GM18858 (cell line): Measurements from ENCODE around the gene LAIR1.

Source experiments
- ATAC-seq: cut with Tn5 transposase; IDR thresholded peaks from one replicate; pipeline ENCODE4 v1.9.1; 2021; ENCODE audit not compliant: unreplicated experiment

LAIR1 gene

DNA sequence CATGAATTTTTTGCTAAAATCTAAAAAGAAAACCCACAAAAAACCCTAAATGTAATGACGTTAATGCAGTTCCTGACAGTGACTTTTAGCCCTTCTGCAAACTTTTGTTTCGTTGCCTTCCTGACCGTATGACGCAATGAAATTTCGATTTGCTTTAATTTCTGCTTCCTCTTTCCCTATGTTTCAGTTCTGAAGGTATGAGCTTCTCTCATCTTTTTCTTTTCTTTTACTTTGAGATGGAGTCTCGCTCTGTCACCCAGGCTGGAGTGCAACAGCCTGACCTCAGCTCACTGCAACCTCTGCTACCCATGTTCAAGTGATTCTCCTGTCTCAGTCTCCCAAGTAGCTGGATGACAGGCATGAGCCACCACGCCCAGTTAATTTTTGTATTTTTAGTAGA, 45.7 kb downstream of the LAIR1 start:
- no peak for ATAC-seq

DNA sequence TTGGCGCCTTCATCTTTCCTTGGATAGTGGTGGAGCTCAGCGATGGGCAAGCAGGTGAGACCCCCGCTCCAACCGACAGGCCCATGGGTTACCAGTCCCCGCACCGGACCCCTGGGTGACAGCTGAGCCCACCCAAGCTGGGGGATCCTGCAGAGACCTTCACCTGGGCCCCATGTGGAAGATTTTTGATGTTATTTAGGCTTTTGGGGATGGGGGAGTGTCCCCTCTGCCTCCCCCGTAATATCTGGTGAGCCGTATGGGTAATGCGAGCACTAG, 46.8 kb downstream of the LAIR1 start:
- ATAC-seq = no peak

DNA sequence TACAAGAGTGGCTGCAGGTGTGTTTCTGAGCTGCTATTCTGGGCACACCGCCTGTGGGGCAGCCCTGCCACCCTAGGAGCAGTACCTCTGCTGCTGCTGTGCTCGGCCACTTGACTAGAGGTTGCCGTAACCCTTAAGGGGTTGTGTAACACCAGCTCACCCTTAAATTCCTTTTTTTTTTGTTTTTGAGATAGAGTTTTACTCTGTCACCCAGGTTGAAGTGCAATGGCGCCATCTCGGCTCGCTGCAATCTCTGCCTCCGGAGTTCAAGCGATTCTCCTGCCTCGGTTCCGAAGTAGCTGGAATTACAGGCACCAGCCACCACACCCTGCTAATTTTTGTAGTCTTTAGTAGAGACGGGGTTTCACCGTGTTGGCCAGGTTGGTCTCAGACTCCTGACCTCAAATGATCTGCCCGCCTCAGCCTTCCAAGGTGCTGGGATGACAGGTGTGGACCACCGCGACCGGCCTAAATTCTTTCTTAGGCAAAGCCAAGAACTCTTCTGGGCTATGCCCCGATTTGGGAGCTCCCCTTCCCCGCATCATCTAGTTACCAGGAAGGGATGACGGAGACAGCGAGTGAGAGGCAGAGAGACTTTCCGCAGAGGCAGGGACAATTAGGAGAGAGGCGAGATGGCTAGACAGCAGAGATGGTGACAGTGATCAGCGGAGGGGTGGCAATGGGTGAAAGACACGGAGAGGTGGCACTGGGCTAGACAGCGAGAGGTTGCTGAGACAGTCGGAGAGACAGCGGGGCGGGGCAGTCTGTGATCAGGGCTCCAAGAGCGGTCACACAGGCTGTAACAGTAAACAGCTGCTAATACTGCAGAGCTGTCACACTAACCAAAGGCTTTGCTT, 47.4 kb downstream of the LAIR1 start:
- ATAC-seq = no peak

DNA sequence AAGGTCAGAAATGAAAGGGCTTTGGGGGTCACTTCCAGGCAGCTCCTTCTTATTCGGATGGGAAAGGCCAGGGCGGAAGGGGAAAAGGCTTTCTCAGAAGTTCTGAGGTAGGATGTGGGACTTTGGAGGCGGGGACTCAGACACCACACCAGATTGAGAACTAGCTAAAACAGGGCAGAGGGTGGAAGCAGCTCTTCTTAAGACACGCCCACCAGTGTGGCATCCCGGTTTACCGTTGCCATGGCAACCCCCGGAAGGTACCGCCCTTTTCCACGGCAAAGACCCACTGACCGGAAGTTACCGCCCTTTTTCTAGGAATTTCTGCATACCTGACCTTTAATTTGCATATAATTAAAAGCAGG, 48.0 kb downstream of the LAIR1 start:
- ATAC-seq = no peak

DNA sequence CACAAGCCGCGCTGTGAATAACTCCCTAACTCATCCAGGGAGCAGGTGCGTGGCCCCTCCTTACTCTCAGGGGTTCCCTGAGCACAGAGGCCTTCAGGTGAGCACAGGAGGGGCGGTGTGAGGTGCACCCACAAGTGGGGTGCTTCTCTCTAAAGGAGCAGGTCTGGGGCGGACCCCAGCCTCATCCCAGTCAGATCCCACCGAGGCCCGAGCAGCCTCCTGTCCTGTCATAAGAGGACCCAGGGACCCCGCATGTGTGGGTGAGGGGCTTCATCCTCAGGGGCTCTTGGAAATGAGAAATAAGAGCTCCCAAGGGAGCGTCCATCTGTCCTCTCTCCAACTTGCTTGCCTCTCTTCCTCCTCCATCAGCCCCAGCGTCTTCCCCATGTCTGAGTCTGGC, 48.8 kb downstream of the LAIR1 start:
- ATAC-seq = no peak

DNA sequence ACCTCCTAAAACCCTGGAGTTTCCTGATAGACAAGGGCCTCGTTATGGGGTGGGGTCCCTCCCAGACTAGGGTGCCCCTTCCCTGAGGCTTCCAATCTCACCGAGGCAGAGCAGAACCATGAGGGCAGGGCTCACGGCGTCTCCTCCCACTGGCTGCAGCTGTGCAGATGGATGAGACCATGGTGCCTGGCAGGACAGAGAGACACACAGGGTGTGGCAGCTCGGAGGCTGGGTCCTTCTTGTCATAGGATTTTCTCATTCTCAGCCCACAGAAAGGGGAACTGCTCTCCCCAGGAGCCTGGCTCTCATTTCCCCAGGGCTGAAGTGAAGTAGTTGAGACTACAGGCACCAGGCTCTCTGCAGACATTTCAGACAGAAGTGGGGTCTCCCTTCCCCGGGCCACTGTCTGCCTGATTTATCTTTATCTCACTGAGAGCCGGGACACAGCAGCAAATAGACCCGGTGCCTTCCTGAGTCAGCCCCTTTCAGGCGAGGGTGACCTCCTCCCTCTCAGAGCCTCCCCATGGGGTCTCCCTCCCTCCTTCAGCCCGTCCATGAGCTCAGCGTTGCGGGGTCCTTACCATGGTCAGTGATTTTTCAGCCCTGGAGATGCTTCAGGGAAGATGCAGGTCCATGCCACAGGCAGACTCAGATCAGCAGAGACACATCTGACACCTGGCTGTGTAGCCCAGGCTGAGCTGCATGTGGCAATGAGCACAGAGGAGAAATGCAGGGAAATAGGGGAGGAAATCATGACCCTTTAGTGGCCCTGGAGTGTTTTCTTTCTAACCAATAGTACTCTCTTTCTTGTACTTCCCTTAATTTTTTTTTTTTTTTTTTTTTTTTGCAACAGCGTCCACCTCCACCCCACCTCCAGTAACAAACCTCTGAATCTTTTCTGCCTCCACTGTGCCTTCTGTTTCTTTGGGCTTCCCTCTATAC, 52.0 kb downstream of the LAIR1 start, which contains the start of gene LILRA5:
Gene LILRA5 (minus strand): TSS at position 731 of the 942 bp plus-strand sequence. CDS start 147 bp downstream, at position 584.
- ATAC-seq = no peak

DNA sequence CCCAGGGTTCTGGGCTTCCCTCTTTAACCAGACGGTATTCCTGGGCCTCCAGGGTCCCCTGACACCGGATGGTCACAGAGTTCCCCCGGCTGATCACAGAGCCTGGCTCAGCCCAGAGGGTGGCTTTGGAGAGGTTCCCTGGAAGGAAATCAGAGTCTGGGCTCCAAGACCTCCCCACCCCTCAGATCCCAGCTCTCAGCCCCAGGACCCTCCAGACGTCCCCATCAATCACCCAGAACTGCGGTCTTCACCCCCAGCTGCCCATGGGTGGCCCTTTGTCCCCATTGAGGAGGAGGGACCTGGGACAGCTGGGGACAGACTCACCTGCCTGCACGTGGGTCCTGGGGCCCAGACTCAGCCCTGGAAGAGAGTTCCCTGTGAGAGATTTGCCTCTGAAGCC, 52.7 kb downstream of the LAIR1 start:
- ATAC-seq = no peak

DNA sequence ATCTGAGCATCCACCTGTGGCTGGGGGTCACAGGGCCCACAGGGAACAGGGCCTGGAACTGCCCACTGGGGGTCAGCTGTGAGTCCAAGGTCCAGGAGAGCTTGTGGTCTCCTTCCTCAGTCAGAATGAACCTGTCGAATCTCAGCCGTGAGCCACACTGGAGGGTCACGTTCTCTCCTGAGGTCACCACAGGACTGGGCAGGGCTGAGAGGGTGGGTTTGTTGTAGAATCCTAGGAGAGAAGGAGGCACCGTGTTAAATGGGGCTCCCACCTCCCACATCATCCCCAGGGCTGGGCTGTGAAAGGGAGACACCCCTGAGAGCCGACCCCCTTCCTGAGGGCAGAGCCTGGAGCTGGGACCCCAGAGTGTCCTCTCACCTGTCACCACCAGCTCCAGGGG, 53.2 kb downstream of the LAIR1 start:
- ATAC-seq = no peak

DNA sequence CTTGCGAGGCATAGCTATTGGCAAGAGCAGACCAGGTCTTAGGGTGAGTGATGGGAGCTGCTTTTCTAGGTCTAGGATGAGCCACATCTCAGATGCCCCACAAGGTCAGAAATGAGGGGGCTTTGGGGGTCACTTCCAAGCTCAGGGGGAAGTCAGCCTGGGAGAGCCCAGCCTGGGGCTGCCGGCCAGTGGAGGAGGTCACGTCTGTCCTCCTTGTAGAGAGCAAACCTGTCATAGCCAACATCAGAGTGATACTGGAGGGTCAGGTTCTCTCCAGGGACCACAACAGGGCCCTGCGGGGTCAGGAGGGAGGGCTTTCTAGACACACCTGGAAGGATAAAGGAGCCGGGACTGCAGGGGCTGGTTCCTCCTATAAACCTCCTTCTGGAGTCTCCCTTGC, 54.2 kb downstream of the LAIR1 start:
- ATAC-seq = no peak

DNA sequence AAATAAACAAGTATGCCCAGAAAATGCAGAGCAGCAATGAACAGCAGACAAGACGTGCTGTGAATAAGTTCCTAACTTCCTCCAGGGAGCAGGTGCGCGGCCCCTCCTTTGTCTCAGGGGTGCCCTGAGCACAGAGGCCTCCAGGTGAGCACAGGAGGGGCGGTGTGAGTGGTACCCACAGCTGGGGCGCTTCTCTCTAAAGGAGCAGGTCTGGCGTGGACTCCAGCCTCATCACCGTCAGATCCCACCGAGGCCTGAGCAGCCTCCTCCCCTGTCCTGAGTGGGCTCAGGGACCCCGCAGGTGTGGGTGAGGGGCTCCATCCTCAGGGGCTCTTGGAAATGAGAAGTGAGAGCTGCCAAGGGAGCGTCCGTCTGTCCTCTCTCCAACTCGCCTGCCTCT, 54.9 kb downstream of the LAIR1 start:
- ATAC-seq = no peak

DNA sequence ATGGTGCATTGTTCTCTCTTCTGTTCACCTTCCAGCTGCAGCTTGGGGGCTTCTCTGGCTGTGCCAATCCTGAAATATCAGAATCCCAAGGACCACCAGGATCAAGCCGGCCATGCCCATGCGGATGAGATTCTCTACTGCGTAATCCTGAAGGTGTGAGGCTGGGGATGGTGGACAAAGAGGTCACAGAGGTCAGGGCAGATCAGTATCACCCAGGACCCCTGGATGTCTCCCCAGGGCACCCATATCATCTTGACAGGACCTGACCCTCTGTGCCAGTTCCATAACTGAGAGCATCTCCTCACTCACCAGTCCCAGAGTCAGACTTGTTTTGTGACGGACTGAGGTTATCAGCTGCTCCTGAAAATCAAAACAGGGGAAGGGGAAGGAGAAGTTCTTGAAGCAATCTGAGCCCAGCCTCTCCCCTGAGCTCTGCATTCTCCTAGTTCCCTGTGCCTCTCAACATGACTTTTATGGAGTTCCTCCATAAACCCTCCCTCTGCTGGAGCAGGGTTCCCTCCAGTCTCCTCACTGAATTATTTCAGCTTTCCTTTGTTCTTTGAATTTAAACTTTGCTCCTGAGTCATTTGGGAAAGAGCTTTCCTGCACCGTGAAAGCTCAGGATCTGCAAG, 57.2 kb downstream of the LAIR1 start:
- no peak for ATAC-seq

DNA sequence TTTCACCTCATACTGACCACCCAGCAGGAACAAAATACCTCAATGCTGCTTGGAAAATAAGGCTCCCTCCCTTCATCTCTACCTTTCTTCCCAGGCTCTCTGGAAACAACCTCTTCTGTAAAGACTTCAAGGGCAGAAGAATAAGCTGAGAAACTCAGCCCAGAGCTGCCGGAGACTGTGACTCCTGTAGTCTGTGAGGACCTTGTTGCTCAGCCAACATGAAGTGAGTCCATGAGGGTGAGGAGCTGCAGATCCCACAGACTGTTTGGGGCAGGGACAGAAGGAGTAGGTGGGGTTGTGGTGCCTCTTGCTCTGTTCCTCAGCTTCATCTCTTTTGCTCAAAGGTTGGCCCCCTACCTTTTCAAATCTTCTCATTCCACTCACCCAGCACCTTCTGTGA, 59.6 kb downstream of the LAIR1 start:
- ATAC-seq = no peak

DNA sequence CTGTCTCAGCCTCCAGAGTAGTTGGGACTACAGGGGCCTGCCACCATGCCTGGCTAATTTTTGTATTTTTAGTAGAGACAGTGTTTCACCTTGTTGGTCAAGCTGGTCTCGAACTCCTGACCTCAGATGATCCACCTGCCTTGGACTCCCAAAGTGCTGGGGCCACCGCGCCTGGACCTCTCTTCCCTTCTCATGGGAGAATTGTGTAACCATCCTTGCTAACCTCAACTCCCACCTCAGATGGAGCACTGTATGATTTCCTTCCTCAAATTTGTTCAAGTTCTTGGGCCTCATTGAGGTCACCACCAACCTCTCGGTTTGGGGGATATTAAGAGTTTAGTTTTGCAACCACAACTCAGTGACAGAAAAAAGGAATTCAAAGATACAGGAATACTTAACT, 62.5 kb downstream of the LAIR1 start:
- ATAC-seq = no peak
